Kidney glomerular epithelial cell (primary cell): Measurements from ENCODE around the gene RAB1B.

Source experiments
- DNase-seq: peaks from one replicate; lab custom pipeline; 2025; lab: John Stamatoyannopoulos, UW

RAB1B gene

GRCh38 chr11:66322732-66323427, 54.4 kb downstream of the RAB1B start:
- no peak for DNase-seq

- no peak for DNase-seq
Observed at GRCh38 chr11:66323684-66324083, 55.2 kb downstream of the RAB1B start.

GRCh38 chr11:66324664-66325063, 56.2 kb downstream of the RAB1B start:
- DNase-seq, result no peak

- no peak for DNase-seq
Observed at GRCh38 chr11:66325263-66325671, 56.8 kb downstream of the RAB1B start.

GRCh38 chr11:66326261-66327111, 58.0 kb downstream of the RAB1B start:
- DNase-seq, result no peak
